ENCODE measurements around the gene ZNF500.

The ZNF500 gene

GRCh38 chr16:4802659-4803287, 35.8 kb upstream of the ZNF500 start:
- Histone ChIP-seq H2AFZ (ENCODE audit: low read length, unreplicated experiment) (peak overlapping the region; percentile 78), H3K27ac (ENCODE audit: low read depth, low read length) (peak overlapping the region; percentile 25; the same call in 1 of the 2 replicates), H3K36me3 (ENCODE audit: insufficient read depth, low read length) (peaks cover 5% of the 10 kb centered on the region; the same call in 1 of the 2 replicates), H3K27me3 (ENCODE audit: insufficient read depth, low read length) (no peaks in the 10 kb centered on the region), H3K4me1 (ENCODE audit: control insufficient read depth, insufficient read depth, low read length, unreplicated experiment) (peaks cover 3% of the 10 kb centered on the region), H3K79me2 (ENCODE audit: control insufficient read depth, insufficient read depth, low read length, unreplicated experiment) (no peaks in the 10 kb centered on the region), H3K4me3 (ENCODE audit: low read depth, low read length) (peak overlapping the region; percentile 82)

- Histone ChIP-seq H3K27ac (ENCODE audit: low read depth, low read length) (peak within 1 kb of the TSS; percentile 25; the same call in 1 of the 2 replicates), H2AFZ (ENCODE audit: low read length, unreplicated experiment) (peak within 1 kb of the TSS; percentile 78)
Observed at GRCh38 chr16:4801962-4802658, 35.1 kb upstream of the ZNF500 start, which contains the start of gene ROGDI. Gene ROGDI (minus strand): TSS chr16:4802633. CDS start chr16:4802571, 62 bp downstream.

GRCh38 chr16:4801051-4801961, 34.3 kb upstream of the ZNF500 start:
- H3K4me1 ChIP-seq (ENCODE audit: control insufficient read depth, insufficient read depth, low read length, unreplicated experiment) = peaks cover 3% of the 10 kb centered on the region
- H3K27me3 ChIP-seq (ENCODE audit: insufficient read depth, low read length) = no peaks in the 10 kb centered on the region
- no peaks in the 10 kb centered on the region for H3K36me3 ChIP-seq (ENCODE audit: insufficient read depth, low read length)
- H3K79me2 ChIP-seq (ENCODE audit: control insufficient read depth, insufficient read depth, low read length, unreplicated experiment) = no peaks in the 10 kb centered on the region
- H3K27ac ChIP-seq (ENCODE audit: low read depth, low read length) = no peak overlapping the region
- H2AFZ ChIP-seq (ENCODE audit: low read length, unreplicated experiment) = peak overlapping the region; percentile 78
- H3K4me3 ChIP-seq (ENCODE audit: low read depth, low read length) = peak overlapping the region; percentile 82

More at GRCh38 chr16:4801962-4802658, 35.1 kb upstream of the ZNF500 start, which contains the start of gene ROGDI:
- Histone ChIP-seq H3K4me3 (ENCODE audit: low read depth, low read length) (peak within 1 kb of the TSS; percentile 82), H3K27me3 (ENCODE audit: insufficient read depth, low read length) (no peaks in the 10 kb centered on the region), H3K4me1 (ENCODE audit: control insufficient read depth, insufficient read depth, low read length, unreplicated experiment) (peaks cover 3% of the 10 kb centered on the region), H3K36me3 (ENCODE audit: insufficient read depth, low read length) (0 out of 2 replicates have a peak, but pooled peaks cover under 1% of the 10 kb centered on the region), H3K79me2 (ENCODE audit: control insufficient read depth, insufficient read depth, low read length, unreplicated experiment) (no peaks in the 10 kb centered on the region)

- Histone ChIP-seq H3K27me3 (ENCODE audit: insufficient read depth, low read length) (no peaks in the 10 kb centered on the region), H3K4me3 (ENCODE audit: low read depth, low read length) (no peak overlapping the region), H3K36me3 (ENCODE audit: insufficient read depth, low read length) (no peaks in the 10 kb centered on the region), H3K27ac (ENCODE audit: low read depth, low read length) (no peak overlapping the region), H2AFZ (ENCODE audit: low read length, unreplicated experiment) (no peak overlapping the region), H3K79me2 (ENCODE audit: control insufficient read depth, insufficient read depth, low read length, unreplicated experiment) (no peaks in the 10 kb centered on the region), H3K4me1 (ENCODE audit: control insufficient read depth, insufficient read depth, low read length, unreplicated experiment) (peaks cover 3% of the 10 kb centered on the region)
Observed at GRCh38 chr16:4800290-4801041, 33.5 kb upstream of the ZNF500 start.

- Histone ChIP-seq H3K4me1 (ENCODE audit: control insufficient read depth, insufficient read depth, low read length, unreplicated experiment) (peaks cover 3% of the 10 kb centered on the region), H3K79me2 (ENCODE audit: control insufficient read depth, insufficient read depth, low read length, unreplicated experiment) (no peaks in the 10 kb centered on the region), H3K27ac (ENCODE audit: low read depth, low read length) (no peak overlapping the region), H3K4me3 (ENCODE audit: low read depth, low read length) (no peak overlapping the region), H2AFZ (ENCODE audit: low read length, unreplicated experiment) (no peak overlapping the region), H3K27me3 (ENCODE audit: insufficient read depth, low read length) (no peaks in the 10 kb centered on the region), H3K36me3 (ENCODE audit: insufficient read depth, low read length) (no peaks in the 10 kb centered on the region)
Observed at GRCh38 chr16:4799171-4799855, 32.4 kb upstream of the ZNF500 start.

GRCh38 chr16:4798456-4798855, 31.5 kb upstream of the ZNF500 start:
- no peak overlapping the region for H3K4me3 ChIP-seq (ENCODE audit: low read depth, low read length)
- H3K36me3 ChIP-seq (ENCODE audit: insufficient read depth, low read length) = no peaks in the 10 kb centered on the region
- no peak overlapping the region for H3K27ac ChIP-seq (ENCODE audit: low read depth, low read length)
- no peak overlapping the region for H2AFZ ChIP-seq (ENCODE audit: low read length, unreplicated experiment)
- H3K79me2 ChIP-seq (ENCODE audit: control insufficient read depth, insufficient read depth, low read length, unreplicated experiment) = no peaks in the 10 kb centered on the region
- peaks cover 3% of the 10 kb centered on the region for H3K4me1 ChIP-seq (ENCODE audit: control insufficient read depth, insufficient read depth, low read length, unreplicated experiment)
- H3K27me3 ChIP-seq (ENCODE audit: insufficient read depth, low read length) = no peaks in the 10 kb centered on the region

- Histone ChIP-seq H3K4me3 (ENCODE audit: low read depth, low read length) (no peak overlapping the region), H3K36me3 (ENCODE audit: insufficient read depth, low read length) (no peaks in the 10 kb centered on the region), H3K27ac (ENCODE audit: low read depth, low read length) (no peak overlapping the region), H3K79me2 (ENCODE audit: control insufficient read depth, insufficient read depth, low read length, unreplicated experiment) (no peaks in the 10 kb centered on the region), H3K27me3 (ENCODE audit: insufficient read depth, low read length) (no peaks in the 10 kb centered on the region), H2AFZ (ENCODE audit: low read length, unreplicated experiment) (no peak overlapping the region), H3K4me1 (ENCODE audit: control insufficient read depth, insufficient read depth, low read length, unreplicated experiment) (peaks cover 3% of the 10 kb centered on the region)
Observed at GRCh38 chr16:4797805-4798252, 30.9 kb upstream of the ZNF500 start.

- no peaks in the 10 kb centered on the region for H3K27me3 ChIP-seq (ENCODE audit: insufficient read depth, low read length)
- no peak overlapping the region for H3K27ac ChIP-seq (ENCODE audit: low read depth, low read length)
- H3K79me2 ChIP-seq (ENCODE audit: control insufficient read depth, insufficient read depth, low read length, unreplicated experiment) = no peaks in the 10 kb centered on the region
- H3K36me3 ChIP-seq (ENCODE audit: insufficient read depth, low read length) = no peaks in the 10 kb centered on the region
- H3K4me1 ChIP-seq (ENCODE audit: control insufficient read depth, insufficient read depth, low read length, unreplicated experiment) = peaks cover 3% of the 10 kb centered on the region
- no peak overlapping the region for H2AFZ ChIP-seq (ENCODE audit: low read length, unreplicated experiment)
- H3K4me3 ChIP-seq (ENCODE audit: low read depth, low read length) = no peak overlapping the region
Observed at GRCh38 chr16:4796982-4797804, 30.2 kb upstream of the ZNF500 start.
